GM12878 (cell line): ENCODE data around the gene GRHL1. TPM values are rescaled to one million over a fixed set of nuclear protein-coding genes. Genes with fewer than 3 reads are reported as not detected.

Experiments
- ATAC-seq: fragments of 200-7000 bp; cut with Tn5 transposase; 3 replicates; pipeline ENCODE4 v1.9.1; 2020; ENCODE audit warnings: mild to moderate bottlenecking, moderate library complexity
- BruUV-seq: library from RNA; stranded (reverse); fragments of 400-500 nt; replicated peaks from 2 replicates; lab custom pipeline; 2021; lab: Mats Ljungman, UMichigan
- CTCF ChIA-PET: fragments of 300-600 bp; sonication (Branson Sonifier 250); formaldehyde crosslinking; extraction: SDS; loops from one replicate; lab custom pipeline; 2021; ENCODE audit warnings: inconsistent platforms; lab: Yijun Ruan, JAX
- POLR2A ChIA-PET: fragments of 350-600 bp; formaldehyde crosslinking; extraction: SDS; loops from one replicate; lab custom pipeline; 2021; ENCODE audit warnings: inconsistent platforms; lab: Charles Lee
- RAD21 ChIA-PET: fragments of 300-600 bp; sonication (Branson Sonifier 250); formaldehyde crosslinking; loops from one replicate; lab custom pipeline; 2023; ENCODE audit warnings: antibody characterized with exemption; ENCODE audit not compliant: unreplicated experiment; lab: Charles Lee
- SMC1A ChIA-PET: fragments of 300-600 bp; sonication (Branson Sonifier 250); formaldehyde crosslinking; loops from one replicate; lab custom pipeline; 2023; ENCODE audit not compliant: unreplicated experiment, uncharacterized antibody; lab: Charles Lee
- DNase-seq: peaks from one replicate; pipeline ENCODE4 v3.0.0-alpha.2; 2011; ENCODE audit warnings: low read depth, low spot score
- FAIRE-seq: peaks from 3 replicates; lab custom pipeline; 2011; peaks lifted over from hg19 to GRCh38; lab: Jason Lieb, UNC
- H2AFZ ChIP-seq: 2 replicates; pipeline ENCODE4 v1.6.0; 2011; ENCODE audit warnings: low read depth, low read length, control low read depth; ENCODE audit not compliant: control insufficient read depth
- H3K27ac ChIP-seq: 2 replicates; pipeline ENCODE4 v1.5.1; 2011; ENCODE audit warnings: control low read depth; ENCODE audit not compliant: control insufficient read depth, insufficient read depth
- H3K27me3 ChIP-seq, 2 experiments: replicated peaks in 1 of 2; 2 replicates each; pipeline versions ENCODE4 v1.6.0 to v1.6.1; 2011; ENCODE audit warnings: low read length in 1 of 2; ENCODE audit not compliant: control insufficient read depth in 2 of 2, insufficient read depth in 2 of 2
- H3K36me3 ChIP-seq, 2 experiments: 2 replicates each; pipeline ENCODE4 v1.5.1; 2011; ENCODE audit warnings: low read length in 1 of 2; ENCODE audit not compliant: control insufficient read depth in 2 of 2, insufficient read depth in 2 of 2
- H3K4me1 ChIP-seq: 2 replicates; pipeline ENCODE4 v1.6.1; 2011; ENCODE audit warnings: mild to moderate bottlenecking, low read length, moderate library complexity, mixed read lengths; ENCODE audit not compliant: control insufficient read depth, insufficient read depth
- H3K4me2 ChIP-seq: 2 replicates; pipeline ENCODE4 v1.6.0; 2011; ENCODE audit warnings: control low read depth; ENCODE audit not compliant: control insufficient read depth, insufficient read depth
- H3K4me3 ChIP-seq: fragments of 200-600 bp; sonication (generic); 2 replicates; pipeline ENCODE4 v1.5.1; 2016
- H3K79me2 ChIP-seq: 2 replicates; pipeline ENCODE4 v1.6.0; 2011; ENCODE audit warnings: low read length; ENCODE audit not compliant: control insufficient read depth, insufficient read depth
- H3K9ac ChIP-seq: 2 replicates; pipeline ENCODE4 v1.8.0; 2011; ENCODE audit warnings: low read length, control low read depth, mixed read lengths; ENCODE audit not compliant: control insufficient read depth, insufficient read depth
- H3K9me3 ChIP-seq: replicated peaks from 3 replicates; pipeline ENCODE4 v1.5.1; 2011; ENCODE audit warnings: mild to moderate bottlenecking, low read length; ENCODE audit not compliant: control insufficient read depth, insufficient read depth
- H4K20me1 ChIP-seq: 2 replicates; pipeline ENCODE4 v1.6.0; 2011; ENCODE audit not compliant: control insufficient read depth, insufficient read depth
- CTCF ChIP-seq, 3 experiments: IDR thresholded peaks in 2 of 3; conservative IDR thresholded peaks in 1 of 3; 2 replicates each; pipeline ENCODE4 v1.5.1; 2011; ENCODE audit warnings: low read depth in 3 of 3, low read length in 3 of 3, mild to moderate bottlenecking in 3 of 3, control low read depth in 2 of 3, moderate library complexity in 2 of 3, inconsistent platforms in 1 of 3, mixed read lengths in 1 of 3; ENCODE audit not compliant: control insufficient read depth in 2 of 3, insufficient read depth in 1 of 3; ENCODE audit errors: extremely low read depth in 1 of 3
- CUX1 ChIP-seq: IDR thresholded peaks from 2 replicates; pipeline ENCODE4 v1.6.1; 2012; ENCODE audit warnings: improper control_type of control experiment, low read depth, low read length; ENCODE audit not compliant: insufficient replicate concordance
- MYB ChIP-seq: fragments of 150-350 bp; IDR thresholded peaks from 2 replicates; pipeline ENCODE4 v1.6.1; 2014; ENCODE audit warnings: mild to moderate bottlenecking, low read depth, low read length, borderline replicate concordance
- ZNF384 ChIP-seq: IDR thresholded peaks from 2 replicates; pipeline ENCODE4 v1.6.1; 2012; ENCODE audit warnings: low read depth, mild to moderate bottlenecking, low read length, improper control_type of control experiment, borderline replicate concordance
- ZNF687 ChIP-seq: fragments of 450-650 bp; IDR thresholded peaks from 2 replicates; pipeline ENCODE4 v1.6.1; 2017; ENCODE audit warnings: mild to moderate bottlenecking, moderate library complexity
- ZSCAN29 ChIP-seq: fragments of 450-650 bp; IDR thresholded peaks from 2 replicates; pipeline ENCODE4 v1.6.1; 2017; ENCODE audit warnings: mild to moderate bottlenecking, moderate library complexity
- WGBS: methylation state at CpG from one replicate; pipeline ENCODE4 v1.1.6; 2016; ENCODE audit warnings: low lambda C conversion rate; ENCODE audit not compliant: insufficient replicate concordance, insufficient coverage; ENCODE audit errors: missing lambda C conversion rate; 5-methylcytosine and 5-hydroxymethylcytosine counted together
- in situ Hi-C: fragments of 300-500 bp; cut with MboI; formaldehyde crosslinking; loops from 9 replicates; pipeline ENCODE4 v1.14.3; 2018; ENCODE audit warnings: mixed read lengths
- intact Hi-C: fragments of 100-400 bp; cut with micrococcal nuclease; formaldehyde crosslinking; loops from one replicate; pipeline ENCODE4 v1.14.2; 2022; ENCODE audit not compliant: unreplicated experiment
- polyA plus RNA-seq, 11 experiments: library from polyadenylated mRNA; depleted of rRNA in 4 of 11; unstranded in 6 of 11; stranded (reverse) in 5 of 11; fragments of >200 nt; fragmentation: Nextera tagmentation in 4 of 11; fragmentation: Illumina TruSeq in 1 of 11; extraction: Ambion mirVana in 4 of 11; extraction: Trizol in 1 of 11; gene quantifications; 1 replicate in 1 of 11; 2 replicates in 10 of 11; pipeline versions ENCODE4 v1.2.1 to v1.2.3, GENCODE V29; 2011 to 2016; ENCODE audit warnings: inconsistent platforms in 2 of 11, missing spikeins in 2 of 11, low read depth in 1 of 11
- total RNA-seq, 4 experiments: library from RNA; depleted of rRNA in 3 of 4; stranded (reverse); fragments of >200 nt in 3 of 4; fragmentation: Illumina TruSeq in 1 of 4; extraction: Trizol in 1 of 4; gene quantifications; 2 replicates each; pipeline versions ENCODE4 v1.2.1 to v1.2.3, GENCODE V29; 2013 to 2021

Gene GRHL1
- total and polyA plus RNA-seq, 10 of the 15 experiments (the other 5 are each of a cell fraction or from before 2014, with no cell fraction given): 0.09 to 0.81 (median 0.28) TPM; not detected in 1

DNA sequence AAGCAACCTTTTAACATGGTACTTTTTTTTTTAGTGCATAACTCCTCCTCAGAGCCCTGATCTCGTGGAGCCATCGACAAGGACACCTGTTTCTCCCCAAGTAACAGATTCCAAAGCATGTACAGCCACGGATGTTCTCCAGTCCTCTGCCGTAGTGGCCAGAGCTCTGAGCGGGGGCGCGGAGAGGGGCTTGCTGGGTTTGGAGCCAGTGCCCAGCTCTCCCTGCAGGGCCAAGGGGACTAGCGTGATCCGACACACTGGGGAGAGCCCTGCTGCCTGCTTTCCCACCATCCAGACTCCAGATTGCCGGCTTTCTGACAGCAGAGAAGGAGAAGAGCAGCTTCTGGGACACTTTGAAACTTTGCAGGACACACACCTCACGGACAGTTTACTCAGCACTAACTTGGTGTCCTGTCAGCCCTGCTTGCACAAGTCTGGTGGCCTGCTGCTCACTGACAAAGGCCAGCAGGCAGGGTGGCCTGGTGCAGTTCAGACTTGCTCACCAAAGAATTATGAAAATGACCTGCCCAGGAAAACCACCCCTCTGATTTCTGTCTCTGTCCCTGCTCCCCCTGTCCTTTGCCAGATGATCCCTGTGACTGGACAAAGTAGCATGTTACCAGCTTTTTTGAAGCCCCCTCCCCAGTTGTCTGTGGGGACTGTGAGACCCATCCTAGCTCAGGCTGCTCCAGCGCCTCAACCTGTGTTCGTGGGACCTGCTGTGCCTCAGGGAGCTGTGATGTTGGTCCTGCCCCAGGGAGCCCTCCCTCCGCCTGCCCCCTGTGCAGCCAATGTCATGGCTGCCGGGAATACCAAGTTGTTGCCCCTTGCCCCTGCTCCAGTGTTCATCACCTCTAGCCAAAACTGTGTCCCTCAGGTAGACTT is 96.4 kb downstream of the GRHL1 start:
- no peaks in the 10 kb centered on the region for H3K36me3 ChIP-seq
- TF ChIP-seq CTCF (IDR thresholded peaks at IDR 0.05 in 2 of 3, conservative IDR thresholded peaks at IDR 0.05 in 1 of 3; ENCODE audit: control insufficient read depth in 2 of 3, extremely low read depth in 1 of 3, insufficient read depth in 1 of 3, low read depth in 3 of 3, low read length in 3 of 3) (no peak), MYB (no peak), ZSCAN29 (no peak), CUX1 (no peak), ZNF384 (no peak), ZNF687 (no peak)

More for the DNA sequence above, 96.4 kb downstream of the GRHL1 start:
- H3K27me3 ChIP-seq: no peaks in the 10 kb centered on the region
- ChIA-PET CTCF (interaction anchor here (0.8 to 10.0 kb wide), 28 partner anchors 10 to 907 kb away, joined by 3 to 164 read pairs (median 4); no protein-coding TSS in a partner anchor), RAD21 (interaction anchor here (0.6 to 4.6 kb wide), 17 partner anchors 9 to 542 kb away, joined by 3 to 70 read pairs (median 3); no protein-coding TSS in a partner anchor), POLR2A (interaction anchor here (0.6 to 1.2 kb wide), 2 partner anchors 63 to 139 kb away, joined by 3 to 4 read pairs; no protein-coding TSS in a partner anchor), SMC1A (interaction anchor here (0.6 to 5.2 kb wide), 24 partner anchors 9 to 478 kb away, joined by 3 to 46 read pairs (median 4); no protein-coding TSS in a partner anchor)
- intact Hi-C loops: loop anchor here (1.0 kb wide), 3 partner anchors 64 to 249 kb away; no protein-coding TSS in a partner anchor
- WGBS: 67% methylated on average over 14 of the region's 15 CpGs
- H3K4me1 ChIP-seq: no peaks in the 10 kb centered on the region
- no peaks in the 10 kb centered on the region for H4K20me1 ChIP-seq
- H3K9me3 ChIP-seq: peaks cover 2% of the 10 kb centered on the region; the same call in 1 of the 3 replicates
- in situ Hi-C loops: loop anchor here (5.0 kb wide), 1 partner anchor 236 kb away; no protein-coding TSS in a partner anchor
- H3K9ac ChIP-seq: no peak overlapping the region
- FAIRE-seq: no peak
- ATAC-seq: no peak
- no peak overlapping the region for H3K4me2 ChIP-seq
- no TSS peak for BruUV-seq
- H3K27ac ChIP-seq: no peak overlapping the region
- H3K4me3 ChIP-seq: no peak overlapping the region
- H3K79me2 ChIP-seq: no peaks in the 10 kb centered on the region
- DNase-seq: no peak
- no peak overlapping the region for H2AFZ ChIP-seq
